Measurements from ENCODE around the gene ZBTB38.

DNA sequence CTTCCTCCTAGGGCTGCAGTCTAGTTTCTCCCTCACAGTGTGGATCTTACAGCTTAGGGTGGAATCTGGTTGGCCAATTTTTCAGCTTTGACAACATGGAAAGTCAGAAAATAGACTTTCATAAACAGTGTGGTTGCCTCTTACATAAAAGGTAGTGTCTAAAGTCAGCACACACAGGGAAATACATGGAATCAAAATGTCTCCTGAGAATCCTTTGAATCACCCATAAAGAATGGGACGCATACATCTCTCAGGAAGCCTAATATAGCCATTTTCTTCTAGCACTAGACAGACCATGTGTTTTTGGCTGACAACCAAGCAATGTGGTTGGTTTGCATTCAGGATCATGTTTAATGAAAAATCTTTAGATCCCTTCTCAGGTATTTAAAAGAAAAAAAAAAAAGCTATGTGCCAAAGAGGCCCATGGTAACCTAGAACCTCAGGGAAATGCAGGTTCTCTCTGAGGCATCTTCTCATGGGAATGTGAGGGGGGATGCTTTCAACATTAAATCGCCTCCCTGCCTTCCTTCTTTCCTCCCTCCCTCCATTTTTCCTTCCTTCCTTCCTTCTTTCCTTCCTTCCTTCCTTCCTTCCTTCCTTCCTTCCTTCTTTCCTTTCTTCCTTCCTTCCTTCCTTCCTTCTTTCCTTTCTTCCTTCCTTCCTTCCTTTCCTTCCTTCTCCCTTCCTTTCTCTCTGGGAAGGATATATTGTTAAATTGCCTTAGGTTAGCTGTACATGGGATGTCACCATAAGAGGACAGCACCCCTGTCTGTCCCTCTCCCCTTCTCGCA, 34.3 kb upstream of the ZBTB38 start:
- TF ChIP-seq, protein P1, sequence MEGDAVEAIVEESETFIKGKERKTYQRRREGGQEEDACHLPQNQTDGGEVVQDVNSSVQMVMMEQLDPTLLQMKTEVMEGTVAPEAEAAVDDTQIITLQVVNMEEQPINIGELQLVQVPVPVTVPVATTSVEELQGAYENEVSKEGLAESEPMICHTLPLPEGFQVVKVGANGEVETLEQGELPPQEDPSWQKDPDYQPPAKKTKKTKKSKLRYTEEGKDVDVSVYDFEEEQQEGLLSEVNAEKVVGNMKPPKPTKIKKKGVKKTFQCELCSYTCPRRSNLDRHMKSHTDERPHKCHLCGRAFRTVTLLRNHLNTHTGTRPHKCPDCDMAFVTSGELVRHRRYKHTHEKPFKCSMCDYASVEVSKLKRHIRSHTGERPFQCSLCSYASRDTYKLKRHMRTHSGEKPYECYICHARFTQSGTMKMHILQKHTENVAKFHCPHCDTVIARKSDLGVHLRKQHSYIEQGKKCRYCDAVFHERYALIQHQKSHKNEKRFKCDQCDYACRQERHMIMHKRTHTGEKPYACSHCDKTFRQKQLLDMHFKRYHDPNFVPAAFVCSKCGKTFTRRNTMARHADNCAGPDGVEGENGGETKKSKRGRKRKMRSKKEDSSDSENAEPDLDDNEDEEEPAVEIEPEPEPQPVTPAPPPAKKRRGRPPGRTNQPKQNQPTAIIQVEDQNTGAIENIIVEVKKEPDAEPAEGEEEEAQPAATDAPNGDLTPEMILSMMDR (IDR thresholded peaks at IDR 0.05), result no peak
- TF ChIP-seq POLR2A (IDR thresholded peaks at IDR 0.05) (no peak), POLR2AphosphoS5 (IDR thresholded peaks at IDR 0.05) (no peak)

Measured in breast epithelium (tissue), 3 donors.